ENCODE results near the gene HKDC1. TPM values are rescaled to one million over a fixed set of nuclear protein-coding genes. Genes with fewer than 3 reads are reported as not detected.
"Not testable (repeated sequence)": the region's sequence is repeated elsewhere in the genome, so short reads cannot be mapped to it uniquely, and the experiment has no call there.

The HKDC1 gene
- total and polyA plus RNA-seq, 2 donors (not counting 1 experiment from before 2014, with no cell fraction given): 0.01 TPM; not detected in 1

DNA sequence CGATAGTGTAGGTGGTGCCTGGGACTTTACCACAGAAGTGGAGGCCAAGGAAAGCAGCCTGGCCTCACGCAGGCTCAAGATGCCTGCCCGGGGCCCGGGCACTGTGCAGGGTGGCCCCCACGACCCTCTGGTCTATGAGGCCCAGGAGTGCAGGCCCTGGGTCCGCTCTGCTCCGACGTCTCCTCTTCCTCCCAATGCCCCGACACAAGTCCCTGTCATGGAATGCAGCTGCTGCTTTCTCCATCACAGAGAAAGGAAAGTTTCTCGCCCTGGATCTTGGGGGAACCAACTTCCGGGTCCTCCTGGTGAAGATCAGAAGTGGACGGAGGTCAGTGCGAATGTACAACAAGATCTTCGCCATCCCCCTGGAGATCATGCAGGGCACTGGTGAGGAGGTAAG is 29.9 kb downstream of the HKDC1 start:
- Mint-ChIP-seq H3K9me3 (ENCODE audit: insufficient read depth) (no peaks in the 10 kb centered on the region), H3K4me3 (no peak overlapping the region), H3K27me3 (no peaks in the 10 kb centered on the region), H3K4me1 (no peaks in the 10 kb centered on the region), H3K27ac (no peak overlapping the region)
- ChIA-PET POLR2A (no interaction called here), CTCF (no interaction called here)
- H3K79me2 ChIP-seq (ENCODE audit: control insufficient read depth, insufficient read depth, low read length): no peaks in the 10 kb centered on the region
- no peaks in the 10 kb centered on the region for H3K36me3 ChIP-seq (replicated peaks in 1 of 2; ENCODE audit: control extremely low read depth in 1 of 2, control insufficient read depth in 1 of 2, extremely low read depth in 1 of 2, insufficient read depth in 2 of 2, low read length in 1 of 2)
- H2AFZ ChIP-seq (ENCODE audit: insufficient read depth, low read depth, low read length, poor library complexity, severe bottlenecking): no peak overlapping the region
- intact Hi-C loops (cut with micrococcal nuclease): no loop called here
- no peak overlapping the region for H3K4me3 ChIP-seq (ENCODE audit: control extremely low read depth in 1 of 5, extremely low read depth in 1 of 5, insufficient read depth in 1 of 5, low read depth in 2 of 5, low read length in 4 of 5)
- ATAC-seq (ENCODE audit: low read depth) (no peak), DNase-seq (no peak)
- TF ChIP-seq, protein P1, sequence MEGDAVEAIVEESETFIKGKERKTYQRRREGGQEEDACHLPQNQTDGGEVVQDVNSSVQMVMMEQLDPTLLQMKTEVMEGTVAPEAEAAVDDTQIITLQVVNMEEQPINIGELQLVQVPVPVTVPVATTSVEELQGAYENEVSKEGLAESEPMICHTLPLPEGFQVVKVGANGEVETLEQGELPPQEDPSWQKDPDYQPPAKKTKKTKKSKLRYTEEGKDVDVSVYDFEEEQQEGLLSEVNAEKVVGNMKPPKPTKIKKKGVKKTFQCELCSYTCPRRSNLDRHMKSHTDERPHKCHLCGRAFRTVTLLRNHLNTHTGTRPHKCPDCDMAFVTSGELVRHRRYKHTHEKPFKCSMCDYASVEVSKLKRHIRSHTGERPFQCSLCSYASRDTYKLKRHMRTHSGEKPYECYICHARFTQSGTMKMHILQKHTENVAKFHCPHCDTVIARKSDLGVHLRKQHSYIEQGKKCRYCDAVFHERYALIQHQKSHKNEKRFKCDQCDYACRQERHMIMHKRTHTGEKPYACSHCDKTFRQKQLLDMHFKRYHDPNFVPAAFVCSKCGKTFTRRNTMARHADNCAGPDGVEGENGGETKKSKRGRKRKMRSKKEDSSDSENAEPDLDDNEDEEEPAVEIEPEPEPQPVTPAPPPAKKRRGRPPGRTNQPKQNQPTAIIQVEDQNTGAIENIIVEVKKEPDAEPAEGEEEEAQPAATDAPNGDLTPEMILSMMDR (IDR thresholded peaks at IDR 0.05): no peak
- no peak overlapping the region for H3K4me2 ChIP-seq (replicated peaks; ENCODE audit: low read depth, low read length, poor library complexity, severe bottlenecking)
- no peaks in the 10 kb centered on the region for H3K9me3 ChIP-seq (ENCODE audit: control extremely low read depth in 1 of 3, control insufficient read depth in 2 of 3, insufficient read depth in 1 of 3, low read length in 2 of 3)
- no peak overlapping the region for H3K9ac ChIP-seq (ENCODE audit: low read length)
- H3K27me3 ChIP-seq (replicated peaks in 1 of 4; ENCODE audit: control extremely low read depth in 1 of 4, control insufficient read depth in 3 of 4, insufficient read depth in 4 of 4, low read length in 3 of 4): no peaks in the 10 kb centered on the region
- H3K4me1 ChIP-seq (ENCODE audit: control insufficient read depth in 2 of 2, insufficient read depth in 2 of 2, low read length in 2 of 2): no peaks in the 10 kb centered on the region
- no peak overlapping the region for H3K27ac ChIP-seq (ENCODE audit: low read length in 2 of 2)
- no peaks in the 10 kb centered on the region for H4K20me1 ChIP-seq (ENCODE audit: control insufficient read depth, insufficient read depth, low read length, poor library complexity, severe bottlenecking)
- 97% methylated on average over 11 of the region's 14 CpGs for WGBS (ENCODE audit: insufficient coverage)

DNA sequence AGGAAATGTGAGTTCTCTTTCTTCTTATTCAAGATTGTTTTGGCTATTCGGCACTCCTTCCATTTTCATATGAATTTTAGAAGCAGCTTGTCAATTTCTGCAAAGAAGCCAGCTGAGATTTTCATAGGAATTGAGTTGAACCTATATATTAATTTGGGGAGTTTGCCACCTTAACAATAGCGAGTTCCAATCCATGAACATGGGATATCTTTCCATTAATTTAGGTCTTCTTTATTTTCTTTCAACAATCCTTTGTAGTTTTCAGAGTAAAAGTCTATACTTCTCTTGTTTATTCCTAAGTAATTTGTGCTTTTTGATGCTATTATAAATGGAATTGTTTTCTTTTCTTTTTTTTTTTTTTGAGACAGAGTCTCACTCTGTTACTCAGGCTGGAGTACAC is 31.3 kb downstream of the HKDC1 start:
- ATAC-seq (ENCODE audit: low read depth); H3K4me3 ChIP-seq (ENCODE audit: control extremely low read depth in 1 of 5, extremely low read depth in 1 of 5, insufficient read depth in 1 of 5, low read depth in 2 of 5, low read length in 4 of 5); DNase-seq; H3K27me3 Mint-ChIP-seq; H3K4me2 ChIP-seq (replicated peaks; ENCODE audit: low read depth, low read length, poor library complexity, severe bottlenecking); H3K27ac Mint-ChIP-seq; H3K9me3 Mint-ChIP-seq (ENCODE audit: insufficient read depth); H3K27me3 ChIP-seq (replicated peaks in 1 of 4; ENCODE audit: control extremely low read depth in 1 of 4, control insufficient read depth in 3 of 4, insufficient read depth in 4 of 4, low read length in 3 of 4); H4K20me1 ChIP-seq (ENCODE audit: control insufficient read depth, insufficient read depth, low read length, poor library complexity, severe bottlenecking); intact Hi-C loops (cut with micrococcal nuclease); H3K4me1 ChIP-seq (ENCODE audit: control insufficient read depth in 2 of 2, insufficient read depth in 2 of 2, low read length in 2 of 2); H3K36me3 ChIP-seq (replicated peaks in 1 of 2; ENCODE audit: control extremely low read depth in 1 of 2, control insufficient read depth in 1 of 2, extremely low read depth in 1 of 2, insufficient read depth in 2 of 2, low read length in 1 of 2); H3K4me3 Mint-ChIP-seq; H3K4me1 Mint-ChIP-seq; H3K79me2 ChIP-seq (ENCODE audit: control insufficient read depth, insufficient read depth, low read length); H2AFZ ChIP-seq (ENCODE audit: insufficient read depth, low read depth, low read length, poor library complexity, severe bottlenecking); POLR2A ChIA-PET; H3K27ac ChIP-seq (ENCODE audit: low read length in 2 of 2); H3K9ac ChIP-seq (ENCODE audit: low read length); CTCF ChIA-PET; H3K9me3 ChIP-seq (ENCODE audit: control extremely low read depth in 1 of 3, control insufficient read depth in 2 of 3, insufficient read depth in 1 of 3, low read length in 2 of 3): not testable (repeated sequence)
- no CpG with 5 or more reads among the region's 2 CpGs for WGBS (ENCODE audit: insufficient coverage)
